KG1 (cell line): ENCODE measurements around the gene DPP7.

Experiments used
- DNase-seq: peaks from one replicate; lab custom pipeline; 2025; lab: John Stamatoyannopoulos, UW

DPP7 gene

DNA sequence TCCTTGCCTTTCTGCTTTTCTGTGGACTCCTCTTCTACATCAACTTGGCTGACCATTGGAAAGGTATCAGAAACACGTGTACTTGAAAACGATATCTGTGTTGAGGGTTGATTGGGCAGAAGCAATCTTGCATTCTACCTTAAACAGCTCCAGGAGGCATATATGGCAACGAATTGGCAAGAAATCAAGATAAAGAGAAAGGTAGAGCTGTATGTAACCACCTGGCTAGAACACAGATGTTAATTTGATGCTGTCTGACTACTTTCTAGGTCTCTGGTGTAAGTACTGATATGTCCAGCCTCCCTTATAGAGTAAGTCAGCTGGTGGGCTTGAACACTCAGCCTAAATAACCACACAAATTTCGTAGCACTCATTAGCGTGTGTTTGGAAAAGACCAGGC is 26.4 kb downstream of the DPP7 start:
- no peak for DNase-seq

DNA sequence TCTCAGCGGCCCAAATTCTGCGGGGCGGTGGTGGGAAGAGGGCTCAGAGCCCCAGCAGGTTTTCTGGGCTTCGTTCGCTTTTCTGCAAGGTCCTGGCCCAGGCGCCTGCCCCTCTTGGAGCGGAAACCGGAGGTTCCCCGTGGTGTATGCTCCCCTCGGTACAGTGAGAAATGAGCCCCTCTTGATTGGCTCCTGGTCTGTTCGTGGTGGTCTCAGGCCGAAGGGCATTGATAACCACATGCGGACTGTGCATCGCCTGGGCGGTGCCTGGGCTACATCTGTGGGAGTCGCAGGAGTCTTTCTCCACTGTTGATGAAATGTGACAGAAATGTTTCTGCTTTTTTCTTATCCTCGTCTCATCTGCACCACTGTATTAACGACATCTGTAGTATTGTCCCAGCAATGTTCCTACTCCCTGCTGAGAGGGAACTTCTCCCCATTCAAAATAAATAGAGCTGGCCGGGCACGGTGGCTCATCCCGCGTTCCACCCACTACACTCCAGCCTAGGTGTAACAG is 27.1 kb downstream of the DPP7 start:
- DNase-seq, result no peak

DNA sequence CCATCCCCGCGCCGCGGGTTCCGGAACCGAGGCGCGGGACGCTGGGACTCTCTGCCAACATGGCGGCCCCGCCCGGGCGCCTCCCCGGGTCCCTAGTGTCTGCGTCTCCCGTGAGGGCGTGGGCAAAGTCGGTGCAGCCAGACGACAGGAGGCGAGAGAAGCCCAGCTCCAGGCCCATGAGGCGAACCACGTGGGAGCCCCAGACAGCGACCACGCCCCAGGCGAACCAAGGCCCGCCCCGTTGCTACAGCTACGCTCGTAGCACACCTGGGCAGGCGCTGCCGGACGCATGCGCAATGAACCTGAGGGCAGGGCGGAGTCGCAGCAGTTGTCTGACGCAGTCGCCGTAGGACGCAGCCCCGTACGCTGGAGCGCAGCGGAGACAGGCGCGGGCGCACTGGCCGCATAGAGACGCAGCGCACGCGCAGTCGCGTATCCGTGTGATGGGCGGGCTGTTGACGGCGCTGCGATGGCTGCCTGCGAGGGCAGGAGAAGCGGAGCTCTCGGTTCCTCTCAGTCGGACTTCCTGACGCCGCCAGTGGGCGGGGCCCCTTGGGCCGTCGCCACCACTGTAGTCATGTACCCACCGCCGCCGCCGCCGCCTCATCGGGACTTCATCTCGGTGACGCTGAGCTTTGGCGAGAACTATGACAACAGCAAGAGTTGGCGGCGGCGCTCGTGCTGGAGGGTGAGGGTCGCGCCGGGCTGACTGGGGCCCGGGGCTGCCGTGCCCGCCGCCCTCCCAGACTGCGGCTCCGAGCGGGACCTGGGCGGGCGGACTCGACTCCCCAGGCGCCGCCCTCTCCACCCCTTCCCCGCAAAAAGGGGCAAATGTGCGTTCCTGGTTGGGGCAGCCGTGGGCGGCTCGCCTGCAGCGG is 27.8 kb downstream of the DPP7 start, which contains the start of gene MAN1B1:
MAN1B1 (plus strand) TSS at position 455 of the 878 bp plus-strand sequence; CDS start at position 470, 15 bp downstream.
- DNase-seq, result peak; percentile 97

DNA sequence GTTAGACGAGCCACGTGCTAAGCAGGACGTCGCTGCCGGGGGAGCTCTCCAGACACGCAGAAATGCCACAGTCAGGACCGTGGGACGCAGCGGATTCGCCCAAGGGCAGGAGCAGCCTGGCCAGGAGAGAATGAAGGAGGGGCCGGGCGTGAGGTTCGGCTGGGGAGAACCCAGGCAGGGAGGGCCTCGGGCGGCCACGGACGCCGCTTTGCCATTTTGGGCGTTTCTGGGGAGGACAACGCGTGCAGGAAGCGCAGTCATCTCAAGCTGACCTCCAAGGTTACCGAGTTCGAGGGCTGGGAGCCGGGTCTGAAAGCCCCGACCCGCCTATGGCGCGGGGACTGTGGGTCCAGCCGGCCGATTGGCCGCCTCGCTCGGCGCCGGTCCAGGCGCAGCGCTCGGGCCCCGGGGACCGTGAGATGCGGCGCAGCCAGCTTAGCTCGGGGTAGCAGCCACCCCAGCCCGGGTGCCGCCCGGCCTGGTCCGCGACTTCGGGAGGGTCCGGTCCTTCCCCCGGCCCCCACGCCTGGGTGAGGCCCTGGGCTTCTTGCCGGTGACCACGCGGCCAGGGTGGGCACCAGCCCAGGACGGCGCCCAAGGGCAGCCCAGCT is 28.5 kb downstream of the DPP7 start:
- no peak for DNase-seq

DNA sequence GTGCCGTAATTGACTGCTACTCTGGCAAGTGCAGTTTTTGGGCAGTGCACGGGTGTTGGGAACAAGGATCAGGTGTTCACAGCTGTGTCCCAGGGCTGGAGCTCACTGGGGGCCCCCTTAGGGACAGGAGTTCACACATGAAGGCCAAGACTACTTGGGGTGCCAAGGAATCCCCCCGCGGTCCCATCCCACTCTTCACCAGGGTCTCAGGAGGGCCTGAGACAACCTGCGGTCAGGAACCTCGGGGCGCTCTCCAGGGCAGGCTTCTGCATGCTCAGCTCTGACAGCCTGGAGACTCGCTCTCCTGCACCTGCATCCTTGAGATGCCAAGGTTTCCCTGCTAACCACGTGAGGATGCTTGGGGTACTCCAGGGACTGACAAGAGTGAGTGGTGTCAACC is 30.0 kb downstream of the DPP7 start:
- DNase-seq, result no peak

DNA sequence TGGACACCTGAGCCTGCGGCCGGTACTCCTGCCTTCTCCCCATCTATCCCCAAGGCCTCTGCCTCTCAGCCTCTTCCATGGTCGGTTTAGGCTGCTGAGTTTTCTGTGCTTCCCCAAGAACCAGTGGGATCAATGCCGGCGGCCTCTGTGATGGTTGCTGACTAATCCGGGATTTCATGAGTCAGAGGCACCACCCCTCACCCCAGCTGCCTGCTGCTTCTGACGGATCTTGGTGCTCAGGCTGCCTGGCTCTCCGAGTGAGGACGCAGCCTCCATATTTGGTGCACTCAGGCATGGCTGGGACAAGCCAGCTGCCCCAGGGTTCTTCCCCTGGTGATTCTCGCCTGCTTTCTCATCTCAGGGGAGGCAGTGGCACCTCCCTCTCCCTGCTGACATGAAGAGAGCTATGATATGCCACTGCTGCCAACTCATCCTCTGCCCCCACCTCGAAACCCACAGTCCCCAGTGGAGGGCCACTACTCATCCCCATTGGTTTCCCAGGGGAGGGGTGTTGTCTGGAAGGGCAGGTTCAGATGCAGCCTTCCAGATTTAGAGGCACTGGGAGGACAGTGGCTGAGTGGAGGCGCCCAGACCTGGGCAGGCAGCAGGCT is 31.0 kb downstream of the DPP7 start:
- no peak for DNase-seq

DNA sequence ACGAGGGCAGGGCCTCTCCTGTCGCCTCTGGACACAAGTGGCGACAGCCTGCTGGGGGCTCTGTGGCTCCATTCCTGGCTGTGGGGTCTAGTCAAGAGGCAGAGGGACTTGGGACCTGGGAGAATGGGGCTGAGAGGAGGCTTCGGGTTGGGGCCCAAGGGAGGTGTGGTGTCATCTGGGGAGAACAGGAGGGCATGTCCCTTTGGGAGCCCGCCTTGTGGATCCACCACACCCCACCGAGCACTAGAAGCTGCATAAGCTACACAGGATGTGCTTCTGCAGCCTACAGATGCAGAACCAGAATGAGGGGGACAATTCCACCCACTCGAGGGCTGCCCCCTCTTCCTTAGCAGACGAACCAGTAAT is 31.6 kb downstream of the DPP7 start:
- DNase-seq, result no peak

DNA sequence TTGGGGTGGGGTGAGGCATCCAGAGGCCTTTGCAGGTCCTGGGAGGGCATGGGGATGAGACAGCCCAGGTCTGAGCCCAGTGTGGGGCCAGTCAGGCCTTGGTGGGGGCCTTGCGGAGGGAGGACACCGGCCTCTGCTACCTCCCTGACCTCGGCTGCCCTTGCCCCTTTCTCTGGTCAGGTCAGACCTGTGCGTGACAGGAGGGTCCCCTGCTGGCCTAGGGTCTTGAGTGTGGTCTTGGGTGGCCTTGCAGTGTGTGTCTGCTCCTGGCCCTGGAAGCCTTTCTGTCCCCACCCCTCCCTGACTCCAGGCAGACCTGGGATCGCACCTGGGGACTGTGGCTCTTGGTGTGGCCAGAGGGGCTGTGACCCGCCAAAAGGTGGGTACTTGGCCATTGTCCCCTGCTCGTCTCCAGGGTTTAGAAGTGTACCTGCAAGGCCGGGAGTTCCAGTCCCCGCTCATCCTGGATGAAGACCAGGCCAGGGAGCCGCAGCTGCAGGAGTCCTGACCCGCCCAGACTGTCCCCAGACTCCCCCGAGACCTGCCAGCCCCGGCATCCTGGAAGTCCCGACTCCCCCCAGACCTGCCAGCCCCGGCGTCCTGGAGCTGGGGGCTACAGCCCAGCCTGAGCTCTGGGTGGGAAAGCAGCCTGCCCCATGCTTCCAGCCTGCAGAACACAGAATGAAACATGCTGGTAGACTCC is 32.2 kb downstream of the DPP7 start:
- no peak for DNase-seq

DNA sequence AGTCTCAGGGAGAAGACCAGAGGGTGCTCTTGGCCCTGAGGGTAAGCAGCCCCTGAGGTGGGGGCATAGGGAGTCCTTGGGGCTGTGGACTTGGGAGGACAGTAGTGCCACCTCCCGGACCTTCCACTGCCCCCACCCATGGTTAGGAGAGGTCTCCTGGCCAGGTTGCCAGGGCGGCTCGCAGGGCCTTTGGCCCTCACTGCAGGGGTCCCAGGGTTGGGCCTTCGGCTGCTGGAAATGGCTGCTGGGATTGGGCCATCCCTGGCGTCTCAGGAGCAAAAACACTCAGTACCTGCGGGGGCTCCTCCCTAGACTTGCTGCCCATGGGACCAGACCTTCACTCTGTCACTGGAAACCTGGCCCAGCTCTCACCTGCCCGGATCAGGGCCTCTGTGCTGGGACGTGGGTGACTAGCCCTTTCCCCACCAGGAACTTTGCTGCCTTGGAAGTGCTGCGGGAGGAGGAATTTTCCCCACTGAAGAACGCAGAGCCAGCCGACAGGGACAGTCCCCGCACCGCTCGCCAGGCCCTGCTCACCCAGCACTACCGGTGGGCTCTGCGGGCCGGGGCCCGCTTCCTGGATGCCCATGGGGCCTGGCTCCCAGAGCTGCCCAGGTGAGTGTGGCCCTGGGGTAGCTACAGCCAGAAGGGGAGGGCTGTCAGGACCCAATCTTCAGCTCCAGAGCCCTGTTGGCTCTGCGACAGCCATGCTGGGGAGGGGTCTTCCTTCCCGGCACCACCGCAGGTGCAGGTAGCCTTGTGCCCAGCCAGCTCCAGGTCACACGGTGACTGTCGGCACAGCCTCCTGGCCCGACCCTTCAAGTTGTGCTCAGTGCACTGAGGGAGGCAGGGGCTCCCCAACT is 34.0 kb downstream of the DPP7 start:
- no peak for DNase-seq

DNA sequence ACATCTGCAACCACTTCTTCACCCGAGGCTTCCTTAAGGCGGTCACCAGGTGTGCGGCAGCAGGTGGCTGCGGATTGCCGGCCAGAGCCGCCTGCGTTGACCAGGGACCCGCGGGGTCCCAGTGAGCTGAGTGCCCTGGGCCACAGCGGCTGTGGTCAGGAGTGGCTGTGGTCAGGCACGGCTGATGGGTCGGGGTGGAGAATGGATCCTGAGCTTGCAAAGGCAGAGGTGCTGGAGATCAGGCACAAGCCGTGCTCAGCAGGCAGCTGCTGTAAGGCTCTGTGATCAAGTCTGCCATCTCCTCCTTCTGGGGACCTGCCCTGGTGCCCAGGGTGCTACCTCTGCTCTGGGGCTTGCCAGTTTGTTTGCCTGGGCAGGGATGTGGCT is 35.1 kb downstream of the DPP7 start:
- DNase-seq, result no peak

DNA sequence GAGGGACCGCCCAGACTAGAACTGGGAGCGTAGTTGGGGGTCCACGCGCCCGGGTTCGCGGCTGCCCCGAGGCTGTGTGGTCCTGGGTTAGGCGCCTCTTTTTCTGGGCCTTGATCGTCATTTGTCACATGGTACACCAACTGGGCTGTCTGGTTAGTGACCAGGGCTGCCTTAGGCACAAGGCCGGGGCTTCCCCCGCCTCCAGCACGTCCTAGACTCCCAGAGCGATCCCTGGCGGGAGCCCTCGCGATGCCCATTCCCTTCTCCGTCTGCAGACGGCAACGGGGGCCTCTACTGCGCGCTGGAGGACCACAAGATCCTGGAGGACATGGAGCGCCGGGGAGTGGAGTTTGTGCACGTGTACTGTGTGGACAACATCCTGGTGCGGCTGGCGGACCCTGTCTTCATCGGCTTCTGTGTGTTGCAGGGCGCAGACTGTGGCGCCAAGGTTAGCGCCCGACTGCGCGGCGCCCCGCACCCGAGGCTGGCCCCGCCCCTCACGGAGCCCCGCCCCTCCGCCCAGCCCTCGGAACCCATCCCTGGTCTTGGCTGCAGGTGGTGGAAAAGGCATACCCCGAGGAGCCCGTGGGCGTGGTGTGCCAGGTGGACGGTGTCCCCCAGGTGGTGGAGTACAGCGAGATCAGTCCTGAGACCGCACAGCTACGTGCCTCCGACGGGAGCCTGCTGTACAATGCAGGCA is 35.7 kb downstream of the DPP7 start:
- DNase-seq, result no peak

DNA sequence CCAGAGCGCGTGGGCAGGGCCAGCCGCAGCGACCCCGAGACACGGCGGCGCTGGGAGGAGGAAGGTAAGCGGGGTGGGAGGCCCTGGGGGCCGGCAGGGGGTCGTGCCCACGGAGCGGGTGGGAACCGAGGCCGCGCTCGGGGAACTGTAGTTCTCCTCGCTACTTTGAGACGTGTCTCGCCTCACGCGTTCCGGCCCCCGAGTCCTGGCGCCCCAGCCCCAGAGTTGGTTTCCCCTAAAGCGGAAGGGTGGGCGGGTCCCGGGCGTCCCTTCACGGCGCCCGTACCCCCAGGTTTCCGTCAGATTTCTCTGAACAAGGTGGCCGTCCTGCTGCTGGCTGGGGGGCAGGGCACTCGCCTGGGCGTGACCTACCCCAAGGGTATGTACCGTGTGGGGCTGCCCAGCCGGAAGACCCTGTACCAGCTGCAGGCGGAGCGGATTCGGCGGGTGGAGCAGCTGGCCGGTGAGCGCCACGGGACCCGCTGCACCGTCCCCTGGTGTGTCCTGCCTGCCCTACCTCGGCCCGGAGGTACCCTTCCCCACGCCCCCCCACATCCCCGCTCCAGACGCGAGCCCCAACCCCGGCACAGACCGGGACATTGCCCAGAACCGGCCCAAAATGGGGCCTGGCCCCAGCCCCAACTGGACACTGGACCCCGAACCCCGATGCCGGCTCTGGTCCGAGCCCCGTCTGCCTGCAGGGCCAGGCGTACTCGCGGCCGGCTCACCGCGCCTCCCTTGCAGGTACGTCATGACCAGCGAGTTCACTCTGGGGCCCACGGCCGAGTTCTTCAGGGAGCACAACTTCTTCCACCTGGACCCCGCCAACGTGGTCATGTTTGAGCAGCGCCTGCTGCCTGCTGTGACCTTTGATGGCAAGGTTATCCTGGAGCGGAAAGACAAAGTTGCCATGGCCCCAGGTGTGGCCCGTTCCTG is 36.5 kb downstream of the DPP7 start:
- peak; percentile 26 for DNase-seq

DNA sequence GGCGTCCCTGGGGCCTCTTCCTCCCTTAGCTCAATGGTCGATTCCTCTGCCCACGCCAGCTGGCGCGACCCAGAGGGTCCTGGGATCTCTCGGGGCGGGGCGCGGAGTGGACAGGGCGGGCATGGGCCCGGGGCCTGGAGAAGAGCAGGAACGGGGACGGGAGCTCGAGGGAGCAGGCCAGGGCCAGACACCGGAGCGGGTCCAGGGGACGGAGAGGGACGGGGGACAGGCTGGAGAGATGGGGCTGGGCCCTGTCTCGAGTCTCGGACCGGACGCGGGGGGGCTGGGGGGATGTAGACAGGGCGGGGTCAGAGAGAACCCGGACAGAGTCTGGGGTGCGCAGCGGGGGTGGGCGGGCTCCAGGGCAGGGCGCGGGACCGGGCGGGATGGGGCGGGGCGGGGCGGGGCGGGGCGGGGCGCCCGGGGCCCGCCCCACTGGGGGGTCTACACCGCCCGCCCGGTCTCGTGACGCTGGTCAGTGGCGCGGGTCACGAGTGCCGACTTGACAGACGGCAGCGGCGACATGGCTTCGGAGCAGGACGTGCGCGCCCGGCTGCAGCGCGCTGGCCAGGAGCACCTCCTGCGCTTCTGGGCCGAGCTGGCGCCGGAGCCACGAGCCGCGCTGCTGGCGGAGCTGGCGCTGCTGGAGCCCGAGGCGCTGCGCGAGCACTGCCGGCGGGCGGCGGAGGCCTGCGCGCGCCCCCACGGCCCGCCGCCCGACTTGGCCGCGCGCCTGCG is 37.4 kb downstream of the DPP7 start, which contains the start of gene UAP1L1:
UAP1L1 (plus strand) TSS at position 508 of the 738 bp plus-strand sequence; CDS start at position 524, 16 bp downstream.
- no peak for DNase-seq

DNA sequence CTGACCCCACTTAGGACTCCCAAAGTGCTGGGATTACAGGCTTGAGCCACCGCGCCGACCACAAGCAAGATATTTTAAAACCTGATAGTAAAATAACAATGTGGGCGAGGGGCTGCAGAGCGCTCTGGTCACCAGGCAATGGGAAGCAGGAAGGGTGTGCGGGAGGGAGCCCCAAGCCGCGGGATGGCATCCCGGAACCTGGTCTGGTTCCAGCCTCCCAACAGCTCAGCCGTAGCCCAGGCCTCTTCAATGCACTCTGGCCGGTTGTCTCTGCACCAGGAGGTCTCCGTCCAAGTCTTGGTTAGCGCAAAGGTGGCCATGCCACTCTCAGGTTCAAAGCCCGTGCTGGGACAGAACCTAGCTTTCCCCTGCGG is 37.9 kb downstream of the DPP7 start:
- no peak for DNase-seq

DNA sequence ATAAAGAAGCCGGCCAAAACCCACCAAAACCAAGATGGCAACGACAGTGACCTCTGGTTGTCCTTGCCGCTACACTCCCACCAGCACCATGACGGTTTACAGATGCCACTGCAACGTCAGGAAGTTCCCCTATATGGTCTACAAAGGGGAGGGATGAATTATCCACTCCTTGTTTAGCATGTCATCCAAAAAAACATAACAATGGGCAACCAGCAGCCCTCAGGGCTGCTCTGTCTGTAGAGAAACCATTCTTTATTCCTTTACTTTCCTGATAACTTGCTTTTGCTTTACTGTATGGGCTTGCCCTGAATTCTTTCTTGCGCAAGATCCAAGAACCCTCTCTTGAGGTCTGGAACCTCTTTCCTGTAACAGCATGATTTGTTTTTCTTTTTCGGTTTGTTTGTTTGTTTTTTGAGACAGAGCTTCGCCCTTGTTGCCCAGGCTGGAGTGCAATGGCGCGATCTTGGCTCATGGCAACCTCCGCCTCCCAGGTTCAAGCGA is 39.2 kb downstream of the DPP7 start:
- no peak for DNase-seq

DNA sequence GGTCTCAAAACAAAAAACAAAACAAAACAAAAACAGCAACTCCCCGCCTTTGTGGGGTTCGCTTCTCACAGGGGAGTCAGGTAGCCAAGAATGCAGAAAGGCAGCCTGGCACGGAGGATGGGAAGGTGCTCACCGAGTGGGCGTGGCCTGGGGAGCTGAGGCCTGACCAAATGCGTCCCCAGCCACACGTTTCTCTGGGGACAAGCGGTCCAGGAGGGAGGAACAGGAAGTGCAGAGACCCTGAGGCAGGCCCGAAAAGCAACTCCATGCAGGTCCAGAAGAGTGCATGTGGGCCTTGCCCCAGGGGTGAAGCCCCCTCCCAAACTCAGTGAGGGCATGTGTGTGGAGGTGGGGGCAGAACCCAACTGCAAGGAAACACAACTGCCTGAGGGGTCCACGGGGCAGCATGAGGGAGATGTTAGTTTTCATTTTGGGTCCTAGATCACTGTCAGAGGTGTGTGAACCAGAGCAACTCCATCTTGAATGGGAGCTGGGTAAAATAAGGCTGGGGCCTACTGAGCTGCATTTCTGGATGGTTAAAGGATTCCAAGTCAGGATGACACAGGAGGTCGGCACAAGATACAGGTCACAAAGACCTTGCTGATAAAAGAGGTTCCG is 39.8 kb downstream of the DPP7 start:
- no peak for DNase-seq

DNA sequence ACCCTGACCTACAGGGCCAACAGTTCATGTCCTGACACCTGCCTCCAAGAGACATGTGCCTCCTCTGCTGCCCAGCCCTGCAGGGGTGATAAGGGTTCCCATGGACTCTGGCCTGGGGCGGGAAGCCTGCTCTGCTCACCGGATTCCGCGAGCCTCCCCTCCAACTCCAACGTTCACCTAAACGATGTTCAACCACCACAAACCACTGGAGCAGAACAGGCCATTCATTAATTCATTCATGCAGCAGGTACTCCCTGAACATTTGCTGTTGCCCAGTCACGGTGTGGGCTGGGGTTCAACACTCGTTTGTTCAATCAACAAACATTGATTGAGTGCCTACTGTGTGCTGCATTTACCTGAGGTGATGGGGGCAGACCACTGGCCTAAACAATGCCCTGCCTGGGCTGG is 40.5 kb downstream of the DPP7 start:
- no peak for DNase-seq

DNA sequence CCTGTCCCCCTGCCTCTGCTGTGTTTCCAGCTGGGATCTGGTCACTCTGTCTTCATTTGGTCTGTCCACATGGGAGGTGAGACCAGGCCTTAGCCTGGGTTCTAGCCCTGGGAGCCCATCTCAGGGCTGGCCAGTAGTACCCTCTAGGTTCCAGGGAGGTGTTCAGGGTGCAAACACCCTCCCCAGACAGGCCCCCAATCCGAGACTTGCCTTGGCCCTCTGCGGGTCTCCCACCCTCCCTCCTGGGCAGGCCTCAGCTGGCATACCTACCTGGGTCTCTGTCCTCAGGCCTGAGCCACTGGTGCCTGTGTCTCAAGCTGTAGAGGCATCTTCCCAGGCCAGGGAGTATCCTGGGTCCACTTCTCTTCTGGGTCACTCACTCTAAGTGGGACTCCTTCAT is 43.3 kb downstream of the DPP7 start:
- no peak for DNase-seq
